GM23338 (cell line): Measurements from ENCODE around the gene ODAD2. TPM values are rescaled to one million over a fixed set of nuclear protein-coding genes. Genes with fewer than 3 reads are reported as not detected.

Source experiments
- ATAC-seq: fragments of 200-7000 bp; cut with Tn5 transposase; 3 replicates; pipeline ENCODE4 v1.9.1; 2020
- DNase-seq: peaks from one replicate; pipeline ENCODE4 v3.0.0-alpha.2; 2015; ENCODE audit warnings: low spot score
- H2AFZ ChIP-seq: fragments of 200-600 bp; sonication (generic); 2 replicates; pipeline ENCODE4 v1.8.0; 2016; ENCODE audit warnings: antibody characterized with exemption, mild to moderate bottlenecking, moderate library complexity
- H3F3A ChIP-seq: fragments of 200-600 bp; sonication (generic); replicated peaks from 2 replicates; pipeline ENCODE4 v1.8.0; 2017; ENCODE audit warnings: antibody characterized with exemption, mixed run types, low read depth
- H3K27ac ChIP-seq: fragments of 200-600 bp; sonication (generic); 2 replicates; pipeline ENCODE4 v1.6.1; 2016; ENCODE audit warnings: low read depth
- H3K27me3 ChIP-seq: fragments of 200-600 bp; sonication (generic); 2 replicates; pipeline ENCODE4 v1.8.0; 2016; ENCODE audit warnings: mild to moderate bottlenecking, mixed run types, moderate library complexity; ENCODE audit not compliant: insufficient read depth
- H3K36me3 ChIP-seq: fragments of 200-600 bp; sonication (generic); 2 replicates; pipeline ENCODE4 v1.8.0; 2016; ENCODE audit warnings: mild to moderate bottlenecking; ENCODE audit not compliant: insufficient read depth
- H3K4me1 ChIP-seq: fragments of 200-600 bp; sonication (generic); 2 replicates; pipeline ENCODE4 v1.8.0; 2016; ENCODE audit warnings: mild to moderate bottlenecking, moderate library complexity; ENCODE audit not compliant: insufficient read depth
- H3K4me2 ChIP-seq: fragments of 200-600 bp; sonication (generic); 2 replicates; pipeline ENCODE4 v1.7.1; 2017; ENCODE audit warnings: mixed run types
- H3K4me3 ChIP-seq: fragments of 200-600 bp; sonication (generic); 2 replicates; pipeline ENCODE4 v1.6.1; 2016; ENCODE audit warnings: mixed run types
- H3K79me2 ChIP-seq: fragments of 200-600 bp; sonication (generic); replicated peaks from 2 replicates; pipeline ENCODE4 v1.8.0; 2017; ENCODE audit warnings: mild to moderate bottlenecking; ENCODE audit not compliant: insufficient read depth
- H3K9me2 ChIP-seq: fragments of 200-600 bp; sonication (generic); 2 replicates; pipeline ENCODE4 v1.8.0; 2017; ENCODE audit not compliant: insufficient read depth
- H4K20me1 ChIP-seq: fragments of 200-600 bp; sonication (generic); replicated peaks from 2 replicates; pipeline ENCODE4 v1.8.0; 2017; ENCODE audit warnings: mild to moderate bottlenecking; ENCODE audit not compliant: insufficient read depth
- H3K27ac Mint-ChIP-seq: 2 replicates; pipeline ENCODE4 v1.8.0; 2020; ENCODE audit warnings: inconsistent platforms, mild to moderate bottlenecking, moderate library complexity, mixed read lengths
- H3K27me3 Mint-ChIP-seq: 3 replicates; pipeline ENCODE4 v1.8.0; 2022; ENCODE audit warnings: low read depth, mild to moderate bottlenecking, moderate library complexity, mixed read lengths, inconsistent platforms; ENCODE audit not compliant: insufficient read depth, poor library complexity
- H3K36me3 Mint-ChIP-seq: 3 replicates; pipeline ENCODE4 v1.8.0; 2021; ENCODE audit warnings: low read depth, mild to moderate bottlenecking, inconsistent platforms, moderate library complexity, mixed read lengths
- H3K4me1 Mint-ChIP-seq: 3 replicates; pipeline ENCODE4 v1.8.0; 2020; ENCODE audit warnings: mild to moderate bottlenecking, inconsistent platforms, mixed read lengths
- H3K4me3 Mint-ChIP-seq: 3 replicates; pipeline ENCODE4 v1.8.0; 2021; ENCODE audit warnings: moderate library complexity, mild to moderate bottlenecking, inconsistent platforms, mixed read lengths
- H3K9me3 Mint-ChIP-seq: 3 replicates; pipeline ENCODE4 v1.8.0; 2020; ENCODE audit warnings: moderate library complexity, mild to moderate bottlenecking, inconsistent platforms, mixed read lengths
- CREB1 ChIP-seq: fragments of 250-450 bp; sonication (Bioruptor Pico); IDR thresholded peaks from 2 replicates; pipeline ENCODE4 v1.5.0; 2020; ENCODE audit warnings: low read depth, mild to moderate bottlenecking, moderate library complexity
- CTCF ChIP-seq, 2 experiments: fragments of 200-600 bp in 1 of 2; sonication (generic) in 1 of 2; conservative IDR thresholded peaks; 2 replicates each; pipeline versions ENCODE4 v1.5.1 to v1.6.1; 2016 to 2017; ENCODE audit warnings: antibody characterized with exemption in 2 of 2, low read depth in 2 of 2, mild to moderate bottlenecking in 2 of 2, moderate library complexity in 1 of 2
- ETS1 ChIP-seq: IDR thresholded peaks from 2 replicates; pipeline ENCODE4 v1.6.1; 2016; ENCODE audit warnings: antibody characterized with exemption
- EZH2 ChIP-seq: fragments of 200-600 bp; sonication (generic); IDR thresholded peaks from one replicate; pipeline ENCODE4 v1.8.0; 2017; ENCODE audit warnings: antibody characterized with exemption, mild to moderate bottlenecking, low read depth; ENCODE audit not compliant: unreplicated experiment
- EZH2phosphoT487 ChIP-seq: fragments of 200-600 bp; sonication (generic); IDR thresholded peaks from one replicate; pipeline ENCODE4 v1.8.1; 2018; ENCODE audit warnings: antibody characterized with exemption; ENCODE audit not compliant: unreplicated experiment
- JUNB ChIP-seq: IDR thresholded peaks from one replicate; pipeline ENCODE4 v1.6.1; 2016; ENCODE audit warnings: antibody characterized with exemption; ENCODE audit not compliant: unreplicated experiment
- NANOG ChIP-seq: IDR thresholded peaks from 2 replicates; pipeline ENCODE4 v1.6.1; 2016; ENCODE audit warnings: antibody characterized with exemption, borderline replicate concordance
- POLR2AphosphoS5 ChIP-seq: IDR thresholded peaks from 2 replicates; pipeline ENCODE4 v1.6.1; 2016; ENCODE audit warnings: antibody characterized with exemption, low read depth
- REST ChIP-seq: IDR thresholded peaks from one replicate; pipeline ENCODE4 v1.6.1; 2018; ENCODE audit warnings: antibody characterized with exemption; ENCODE audit not compliant: unreplicated experiment
- STAT1 ChIP-seq: IDR thresholded peaks from one replicate; pipeline ENCODE4 v1.6.1; 2016; ENCODE audit warnings: antibody characterized with exemption; ENCODE audit not compliant: unreplicated experiment
- ZNF331 ChIP-seq: fragments of 250-450 bp; sonication (Bioruptor Pico); IDR thresholded peaks from 2 replicates; pipeline ENCODE4 v1.5.0; 2020; ENCODE audit warnings: low read depth, mild to moderate bottlenecking, moderate library complexity
- polyA plus RNA-seq: library from polyadenylated mRNA; unstranded; fragments of >200 nt; fragmentation: Nextera tagmentation; extraction: Ambion mirVana; gene quantifications from 2 replicates; pipeline ENCODE4 v1.2.1, GENCODE V29; 2016
- total RNA-seq: library from RNA; depleted of rRNA; stranded (reverse); fragments of >200 nt; shearing (Covaris generic); gene quantifications from 2 replicates; pipeline ENCODE4 v1.2.3, GENCODE V29; 2014

ODAD2 gene
- total and polyA plus RNA-seq, 2 experiments from 2014 or later, result 2.1 to 3.4 TPM

GRCh38 chr10:28001353-28001752 is 2.5 kb upstream of the ODAD2 start (continued):
- TF ChIP-seq CTCF (conservative IDR thresholded peaks at IDR 0.05; ENCODE audit: low read depth in 2 of 2) (no peak), CREB1 (CRISPR knock-in tag) (no peak), STAT1 (no peak), ZNF331 (CRISPR knock-in tag) (no peak), EZH2phosphoT487 (no peak)

GRCh38 chr10:27998178-27998953 is 513 bp downstream of the ODAD2 start:
- no peak for TF ChIP-seq JUNB
- no peak for TF ChIP-seq NANOG
- TF ChIP-seq ETS1, result no peak; the same call in 1 of the 2 replicates
- no peak for TF ChIP-seq REST
- TF ChIP-seq EZH2, result no peak
- TF ChIP-seq POLR2AphosphoS5, result peak; percentile 58
- no peak for TF ChIP-seq STAT1
- DNase-seq (peak; percentile 83), ATAC-seq (peak; percentile 92)
- H3K79me2 ChIP-seq, result no peaks in the 10 kb centered on the region
- peak overlapping the region; percentile 80 for H3K4me2 ChIP-seq
- H3K4me1 ChIP-seq, result peaks cover 28% of the 10 kb centered on the region
- Mint-ChIP-seq H3K27ac (peak overlapping the region; percentile 53), H3K36me3 (no peaks in the 10 kb centered on the region), H3K9me3 (no peaks in the 10 kb centered on the region), H3K4me3 (peak overlapping the region; percentile 88), H3K27me3 (peaks cover 8% of the 10 kb centered on the region), H3K4me1 (peaks cover 36% of the 10 kb centered on the region)
- no peaks in the 10 kb centered on the region for H3F3A ChIP-seq
- no peak overlapping the region for H3K27ac ChIP-seq
- H3K27me3 ChIP-seq, result peaks cover 14% of the 10 kb centered on the region; the same call in 1 of the 2 replicates
- H3K4me3 ChIP-seq, result peak overlapping the region; percentile 81
- no peaks in the 10 kb centered on the region for H3K9me2 ChIP-seq
- no peaks in the 10 kb centered on the region for H3K36me3 ChIP-seq
- no peaks in the 10 kb centered on the region for H4K20me1 ChIP-seq
- peak overlapping the region; percentile 100 for H2AFZ ChIP-seq
